HK-2 (cell line): ENCODE measurements around the gene POLR1G.
"Not testable (repeated sequence)": the region's sequence is repeated elsewhere in the genome, so short reads cannot be mapped to it uniquely, and the experiment has no call there.

Experiments used
- DNase-seq: peaks from one replicate; pipeline ENCODE4 v3.0.0-alpha.2; 2018; ENCODE audit not compliant: unreplicated experiment

The POLR1G gene

GRCh38 chr19:45395821-45396617 lies 10.4 kb upstream of the POLR1G start:
- DNase-seq = no peak

DNA sequence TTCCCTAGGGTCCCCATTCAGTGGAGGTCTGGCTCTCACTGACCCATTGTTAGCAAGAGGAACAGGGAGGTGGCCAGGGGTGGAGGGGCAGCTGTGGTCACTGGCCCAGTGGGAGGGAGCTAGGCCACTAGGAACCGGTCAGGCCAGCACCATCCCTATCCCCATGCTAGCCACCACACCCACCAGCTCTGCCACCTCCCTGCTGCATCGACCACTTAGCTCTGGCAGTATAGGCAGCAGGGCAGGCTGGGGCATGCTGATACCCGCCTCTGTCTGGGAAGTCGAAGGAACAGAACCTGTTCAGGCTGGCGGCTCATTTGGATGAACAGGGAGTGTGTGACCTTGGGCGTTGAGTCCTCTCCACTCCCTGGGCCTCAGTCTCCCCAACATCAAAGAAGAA lies 6.3 kb upstream of the POLR1G start:
- no peak for DNase-seq

DNA sequence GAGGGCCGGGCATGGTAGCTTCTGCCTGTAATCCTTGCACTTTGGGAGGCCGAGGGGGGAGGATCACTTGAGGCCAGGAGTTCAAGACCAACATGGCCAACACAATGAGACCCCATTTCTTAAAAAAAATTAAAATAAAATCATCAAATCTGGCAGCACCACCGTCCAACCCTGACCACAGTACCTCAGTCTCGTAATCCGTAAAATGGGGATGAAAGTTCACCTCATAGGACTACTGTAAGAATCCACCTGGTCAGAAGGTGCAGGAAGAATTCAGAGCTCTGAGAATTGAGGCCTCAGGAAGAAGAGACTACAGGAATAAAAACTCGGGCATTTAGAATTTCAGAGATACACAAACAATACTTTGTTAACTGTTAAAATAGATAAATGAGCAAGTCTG lies 4.6 kb upstream of the POLR1G start:
- no peak for DNase-seq

GRCh38 chr19:45402298-45403061 lies 4.0 kb upstream of the POLR1G start:
- no peak for DNase-seq

- DNase-seq = no peak
These were observed 3.2 kb upstream of the POLR1G start for GRCh38 chr19:45403272-45403671.

DNA sequence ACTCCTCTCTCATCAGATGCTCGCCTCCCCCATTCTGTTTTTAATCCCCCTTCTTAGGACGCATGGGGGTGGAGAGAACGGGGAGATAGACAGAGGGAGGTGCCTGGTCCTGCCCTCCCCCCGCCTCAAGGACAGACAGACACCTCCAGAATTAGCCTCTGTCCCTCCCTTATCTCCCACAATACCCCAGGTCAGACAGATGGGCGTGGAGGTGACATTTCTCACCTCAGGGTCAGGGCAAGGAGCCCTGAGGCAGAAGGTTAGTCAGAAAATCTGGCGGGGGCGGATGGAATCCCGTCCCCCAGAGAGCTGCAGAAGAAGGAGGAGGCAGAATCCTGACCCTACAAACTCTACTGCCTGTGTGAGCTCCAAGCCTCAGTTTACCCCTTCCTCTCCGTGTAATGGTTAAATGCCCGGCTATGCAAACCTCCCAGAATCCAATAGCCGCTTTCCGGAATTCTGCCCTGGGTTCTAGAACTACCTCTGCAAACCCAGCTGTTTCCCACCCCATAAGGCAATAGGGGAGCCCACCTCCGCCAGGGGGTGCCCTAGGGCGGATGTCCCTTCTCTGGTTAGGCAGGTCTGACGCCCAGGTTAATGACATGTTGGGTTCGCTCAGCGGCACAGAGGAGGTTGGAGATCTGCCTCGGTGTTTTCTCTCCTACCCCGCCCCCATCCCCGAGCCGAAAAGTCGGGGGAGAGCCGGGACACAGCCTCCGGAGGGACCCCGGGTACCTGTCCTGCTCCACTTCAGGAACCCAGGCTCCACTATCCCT lies 2.5 kb upstream of the POLR1G start:
- DNase-seq = peak; percentile 77

- DNase-seq = peak; percentile 93
These were observed 1.6 kb upstream of the POLR1G start, which contains the start of gene PPP1R13L for GRCh38 chr19:45404557-45405434. PPP1R13L (minus strand) TSS chr19:45405069; CDS start chr19:45398318, 6,751 bp downstream.

GRCh38 chr19:45405435-45406225 lies 814 bp upstream of the POLR1G start:
- DNase-seq = peak; percentile 91

- no peak for DNase-seq
These were observed 589 bp downstream of the POLR1G start for GRCh38 chr19:45407091-45407375.

DNA sequence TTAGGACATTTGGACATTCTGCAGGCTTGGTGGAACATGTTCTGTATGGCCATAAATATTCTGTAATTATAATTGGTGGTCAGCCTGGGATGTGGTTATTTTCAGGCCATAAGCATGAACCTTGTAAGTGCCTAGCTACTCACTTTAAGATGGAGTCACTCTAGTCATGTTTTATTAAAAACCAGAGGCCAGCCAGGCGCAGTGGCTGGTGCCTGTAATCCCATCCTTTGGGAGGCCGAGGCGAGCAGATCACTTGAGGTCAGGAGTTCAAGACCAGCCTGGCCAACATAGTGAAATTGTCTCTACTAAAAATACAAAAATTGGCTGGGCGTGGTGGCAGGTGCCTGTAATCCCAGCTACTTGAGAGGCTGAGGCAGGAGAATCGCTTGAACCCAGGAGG lies 1.1 kb downstream of the POLR1G start:
- not testable (repeated sequence) for DNase-seq

GRCh38 chr19:45408121-45408520 lies 1.7 kb downstream of the POLR1G start:
- no peak for DNase-seq

DNA sequence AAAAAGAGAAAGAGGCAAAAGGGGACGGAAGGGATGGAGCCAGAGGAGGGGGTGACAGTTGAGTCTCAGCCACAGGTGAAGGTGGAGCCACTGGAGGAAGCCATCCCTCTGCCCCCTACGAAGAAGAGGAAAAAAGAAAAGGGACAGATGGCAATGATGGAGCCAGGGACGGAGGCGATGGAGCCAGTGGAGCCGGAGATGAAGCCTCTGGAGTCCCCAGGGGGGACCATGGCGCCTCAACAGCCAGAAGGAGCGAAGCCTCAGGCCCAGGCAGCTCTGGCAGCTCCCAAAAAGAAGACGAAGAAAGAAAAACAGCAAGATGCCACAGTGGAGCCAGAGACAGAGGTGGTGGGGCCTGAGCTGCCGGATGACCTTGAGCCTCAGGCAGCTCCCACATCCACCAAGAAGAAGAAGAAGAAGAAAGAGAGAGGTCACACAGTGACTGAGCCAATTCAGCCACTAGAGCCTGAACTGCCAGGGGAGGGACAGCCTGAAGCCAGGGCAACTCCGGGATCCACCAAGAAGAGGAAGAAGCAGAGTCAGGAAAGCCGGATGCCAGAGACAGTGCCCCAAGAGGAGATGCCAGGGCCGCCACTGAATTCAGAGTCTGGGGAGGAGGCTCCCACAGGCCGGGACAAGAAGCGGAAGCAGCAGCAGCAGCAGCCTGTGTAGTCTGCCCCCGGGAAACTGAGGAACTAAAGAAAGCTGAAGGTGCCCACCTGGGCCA lies 2.5 kb downstream of the POLR1G start:
- no peak for DNase-seq

- DNase-seq = no peak
These were observed 3.1 kb downstream of the POLR1G start for GRCh38 chr19:45409557-45409920.

- not testable (repeated sequence) for DNase-seq
These were observed 3.9 kb downstream of the POLR1G start for GRCh38 chr19:45410330-45410729.

GRCh38 chr19:45413497-45413896 lies 7.1 kb downstream of the POLR1G start:
- DNase-seq = no peak

- DNase-seq = no peak
These were observed 8.0 kb downstream of the POLR1G start for GRCh38 chr19:45414468-45414867.

DNA sequence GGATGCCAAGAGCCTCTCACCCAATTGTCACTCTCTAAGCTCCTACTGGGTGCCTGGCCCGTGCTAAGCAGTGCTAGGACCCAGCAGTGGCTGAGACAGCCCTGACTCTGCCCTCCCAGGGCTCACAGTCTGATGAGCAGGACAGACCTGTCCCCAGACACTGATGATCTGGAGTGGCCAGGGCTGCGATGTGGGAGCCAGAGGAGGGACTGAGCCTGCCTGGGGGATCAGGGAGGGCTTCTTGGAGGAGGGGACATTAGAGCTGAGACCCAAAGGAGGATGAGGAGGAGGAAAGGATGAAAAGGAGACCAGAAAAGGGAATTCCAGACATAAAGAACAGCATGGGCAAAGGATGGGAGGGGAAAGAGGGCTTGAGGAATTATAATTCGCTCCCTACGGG lies 10.7 kb downstream of the POLR1G start:
- no peak for DNase-seq

- no peak for DNase-seq
These were observed 12.4 kb downstream of the POLR1G start for GRCh38 chr19:45418802-45419201.

GRCh38 chr19:45419396-45419795 lies 13.0 kb downstream of the POLR1G start:
- DNase-seq = no peak

GRCh38 chr19:45419895-45420294 lies 13.5 kb downstream of the POLR1G start:
- DNase-seq = no peak
